Measurements from ENCODE around the gene HOXA6.

The HOXA6 gene

GRCh38 chr7:27154901-27155815, 7.6 kb upstream of the HOXA6 start:
- TF ChIP-seq CTCF (conservative IDR thresholded peaks at IDR 0.05; ENCODE audit: low read depth, low read length) = no peak
- no peak overlapping the region for H3K4me3 ChIP-seq (ENCODE audit: low read length)
- no peak for DNase-seq (ENCODE audit: low read depth)

GRCh38 chr7:27154369-27154768, 6.8 kb upstream of the HOXA6 start:
- no peak for TF ChIP-seq CTCF (conservative IDR thresholded peaks at IDR 0.05; ENCODE audit: low read depth, low read length)
- no peak overlapping the region for H3K4me3 ChIP-seq (ENCODE audit: low read length)
- no peak for DNase-seq (ENCODE audit: low read depth)

GRCh38 chr7:27153526-27153925, 6.0 kb upstream of the HOXA6 start:
- no peak for DNase-seq (ENCODE audit: low read depth)
- no peak overlapping the region for H3K4me3 ChIP-seq (ENCODE audit: low read length)
- no peak for TF ChIP-seq CTCF (conservative IDR thresholded peaks at IDR 0.05; ENCODE audit: low read depth, low read length)

- no peak overlapping the region for H3K4me3 ChIP-seq (ENCODE audit: low read length)
- no peak for TF ChIP-seq CTCF (conservative IDR thresholded peaks at IDR 0.05; ENCODE audit: low read depth, low read length)
Measured at GRCh38 chr7:27152816-27153442, 5.4 kb upstream of the HOXA6 start.

GRCh38 chr7:27151931-27152815, 4.6 kb upstream of the HOXA6 start, which contains the start of gene HOXA3:
TSS of gene HOXA3 (minus strand) at chr7:27152583. CDS start at chr7:27110640, 41,943 bp downstream.
- TF ChIP-seq CTCF (conservative IDR thresholded peaks at IDR 0.05; ENCODE audit: low read depth, low read length) = no peak
- DNase-seq (ENCODE audit: low read depth) = no peak
- H3K4me3 ChIP-seq (ENCODE audit: low read length) = no peak within 1 kb of the TSS

More at GRCh38 chr7:27152816-27153442, 5.4 kb upstream of the HOXA6 start:
- no peak for DNase-seq (ENCODE audit: low read depth)

- no peak for TF ChIP-seq CTCF (conservative IDR thresholded peaks at IDR 0.05; ENCODE audit: low read depth, low read length)
- no peak for DNase-seq (ENCODE audit: low read depth)
- no peak overlapping the region for H3K4me3 ChIP-seq (ENCODE audit: low read length)
Measured at GRCh38 chr7:27151341-27151930, 3.9 kb upstream of the HOXA6 start.

All from retinal pigment epithelial cell (primary cell).